ENCODE measurements around the gene ZSCAN10. TPM values are rescaled to one million over a fixed set of nuclear protein-coding genes. Genes with fewer than 3 reads are reported as not detected.

The ZSCAN10 gene
- total and polyA plus RNA-seq, 2 of the 13 experiments (the other 11 are each of a cell fraction or from before 2014, with no cell fraction given), result not detected

DNA sequence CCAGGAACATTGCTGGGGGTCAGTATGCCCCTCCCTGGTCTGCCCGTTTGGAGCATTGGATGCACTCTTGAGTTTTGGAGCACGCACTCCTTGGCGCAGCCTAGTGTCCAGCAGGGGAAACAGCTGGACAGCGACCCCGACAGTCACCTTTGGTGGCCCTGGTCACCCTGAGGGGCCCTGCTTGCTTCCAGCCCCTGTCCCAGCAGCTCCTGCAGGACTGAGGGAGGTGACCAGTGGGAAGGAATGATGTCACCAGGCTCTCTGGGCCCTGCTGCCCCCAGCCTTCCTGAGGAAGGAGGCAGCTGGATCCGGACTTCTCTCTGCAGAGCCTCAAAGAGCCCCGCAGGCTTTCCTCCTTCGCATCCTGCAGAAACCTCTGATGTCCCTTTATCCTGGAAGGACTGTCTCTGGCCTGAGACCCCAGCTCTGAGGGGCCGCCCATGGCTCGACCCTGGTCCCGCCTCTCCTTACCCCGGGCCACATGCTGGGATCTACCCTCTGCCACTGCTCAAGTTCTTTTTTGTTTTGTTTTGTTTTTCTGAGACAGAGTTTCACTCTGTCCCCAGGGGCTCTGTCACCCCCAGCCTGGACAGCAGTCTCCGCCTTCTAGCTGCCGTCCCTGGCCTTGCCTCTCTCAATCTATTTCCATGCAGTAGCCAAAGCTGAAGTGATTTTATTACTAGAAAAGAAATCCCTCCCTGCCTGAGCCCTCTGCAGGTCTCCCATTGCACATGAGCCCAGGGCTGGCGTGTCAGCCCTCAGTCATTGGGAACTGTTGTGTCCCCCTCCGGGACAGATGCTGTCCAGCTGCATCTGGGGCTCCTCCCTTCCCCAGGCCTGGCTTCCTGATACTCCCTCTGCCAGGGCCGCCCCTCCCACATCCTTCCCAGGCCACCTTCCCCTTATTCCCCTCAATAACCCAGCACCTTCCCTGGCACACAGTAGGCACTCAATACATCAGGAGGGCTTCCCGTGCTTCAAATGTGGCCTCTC, 11.6 kb downstream of the ZSCAN10 start (continued):
- TF ChIP-seq, protein P1, sequence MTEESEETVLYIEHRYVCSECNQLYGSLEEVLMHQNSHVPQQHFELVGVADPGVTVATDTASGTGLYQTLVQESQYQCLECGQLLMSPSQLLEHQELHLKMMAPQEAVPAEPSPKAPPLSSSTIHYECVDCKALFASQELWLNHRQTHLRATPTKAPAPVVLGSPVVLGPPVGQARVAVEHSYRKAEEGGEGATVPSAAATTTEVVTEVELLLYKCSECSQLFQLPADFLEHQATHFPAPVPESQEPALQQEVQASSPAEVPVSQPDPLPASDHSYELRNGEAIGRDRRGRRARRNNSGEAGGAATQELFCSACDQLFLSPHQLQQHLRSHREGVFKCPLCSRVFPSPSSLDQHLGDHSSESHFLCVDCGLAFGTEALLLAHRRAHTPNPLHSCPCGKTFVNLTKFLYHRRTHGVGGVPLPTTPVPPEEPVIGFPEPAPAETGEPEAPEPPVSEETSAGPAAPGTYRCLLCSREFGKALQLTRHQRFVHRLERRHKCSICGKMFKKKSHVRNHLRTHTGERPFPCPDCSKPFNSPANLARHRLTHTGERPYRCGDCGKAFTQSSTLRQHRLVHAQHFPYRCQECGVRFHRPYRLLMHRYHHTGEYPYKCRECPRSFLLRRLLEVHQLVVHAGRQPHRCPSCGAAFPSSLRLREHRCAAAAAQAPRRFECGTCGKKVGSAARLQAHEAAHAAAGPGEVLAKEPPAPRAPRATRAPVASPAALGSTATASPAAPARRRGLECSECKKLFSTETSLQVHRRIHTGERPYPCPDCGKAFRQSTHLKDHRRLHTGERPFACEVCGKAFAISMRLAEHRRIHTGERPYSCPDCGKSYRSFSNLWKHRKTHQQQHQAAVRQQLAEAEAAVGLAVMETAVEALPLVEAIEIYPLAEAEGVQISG (CRISPR knock-in tag; IDR thresholded peaks at IDR 0.05), result peak; percentile 23; the same call in 1 of the 2 replicates
- TF ChIP-seq TARDBP (CRISPR knock-in tag; IDR thresholded peaks at IDR 0.05) (no peak), FOXA3 (CRISPR knock-in tag; IDR thresholded peaks at IDR 0.05) (0 out of 2 replicates have a peak, but pooled peaks have one; percentile 8), SP5 (CRISPR knock-in tag; IDR thresholded peaks at IDR 0.05; ENCODE audit: borderline replicate concordance, low read depth) (peak; percentile 11; the same call in 1 of the 2 replicates), MED1 (CRISPR knock-in tag; IDR thresholded peaks at IDR 0.05) (peak; percentile 28; the same call in 1 of the 2 replicates), MAFF (IDR thresholded peaks at IDR 0.05; ENCODE audit: low read depth, low read length) (no peak), SAP130 (CRISPR knock-in tag; IDR thresholded peaks at IDR 0.05; ENCODE audit: low read depth) (peak; percentile 51), NR2C2 (CRISPR knock-in tag; IDR thresholded peaks at IDR 0.05; ENCODE audit: borderline replicate concordance) (no peak), E2F2 (CRISPR knock-in tag; IDR thresholded peaks at IDR 0.05; ENCODE audit: borderline replicate concordance) (no peak), ZNF546 (CRISPR knock-in tag; conservative IDR thresholded peaks at IDR 0.05) (no peak), REXO4 (CRISPR knock-in tag; IDR thresholded peaks at IDR 0.05; ENCODE audit: borderline replicate concordance) (no peak), ATF6 (CRISPR knock-in tag; conservative IDR thresholded peaks at IDR 0.05) (no peak)
- TF ChIP-seq, protein P2, sequence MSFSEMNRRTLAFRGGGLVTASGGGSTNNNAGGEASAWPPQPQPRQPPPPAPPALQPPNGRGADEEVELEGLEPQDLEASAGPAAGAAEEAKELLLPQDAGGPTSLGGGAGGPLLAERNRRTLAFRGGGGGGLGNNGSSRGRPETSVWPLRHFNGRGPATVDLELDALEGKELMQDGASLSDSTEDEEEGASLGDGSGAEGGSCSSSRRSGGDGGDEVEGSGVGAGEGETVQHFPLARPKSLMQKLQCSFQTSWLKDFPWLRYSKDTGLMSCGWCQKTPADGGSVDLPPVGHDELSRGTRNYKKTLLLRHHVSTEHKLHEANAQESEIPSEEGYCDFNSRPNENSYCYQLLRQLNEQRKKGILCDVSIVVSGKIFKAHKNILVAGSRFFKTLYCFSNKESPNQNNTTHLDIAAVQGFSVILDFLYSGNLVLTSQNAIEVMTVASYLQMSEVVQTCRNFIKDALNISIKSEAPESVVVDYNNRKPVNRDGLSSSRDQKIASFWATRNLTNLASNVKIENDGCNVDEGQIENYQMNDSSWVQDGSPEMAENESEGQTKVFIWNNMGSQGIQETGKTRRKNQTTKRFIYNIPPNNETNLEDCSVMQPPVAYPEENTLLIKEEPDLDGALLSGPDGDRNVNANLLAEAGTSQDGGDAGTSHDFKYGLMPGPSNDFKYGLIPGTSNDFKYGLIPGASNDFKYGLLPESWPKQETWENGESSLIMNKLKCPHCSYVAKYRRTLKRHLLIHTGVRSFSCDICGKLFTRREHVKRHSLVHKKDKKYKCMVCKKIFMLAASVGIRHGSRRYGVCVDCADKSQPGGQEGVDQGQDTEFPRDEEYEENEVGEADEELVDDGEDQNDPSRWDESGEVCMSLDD (CRISPR knock-in tag; IDR thresholded peaks at IDR 0.05; ENCODE audit: borderline replicate concordance), result no peak
- TF ChIP-seq, protein P3, sequence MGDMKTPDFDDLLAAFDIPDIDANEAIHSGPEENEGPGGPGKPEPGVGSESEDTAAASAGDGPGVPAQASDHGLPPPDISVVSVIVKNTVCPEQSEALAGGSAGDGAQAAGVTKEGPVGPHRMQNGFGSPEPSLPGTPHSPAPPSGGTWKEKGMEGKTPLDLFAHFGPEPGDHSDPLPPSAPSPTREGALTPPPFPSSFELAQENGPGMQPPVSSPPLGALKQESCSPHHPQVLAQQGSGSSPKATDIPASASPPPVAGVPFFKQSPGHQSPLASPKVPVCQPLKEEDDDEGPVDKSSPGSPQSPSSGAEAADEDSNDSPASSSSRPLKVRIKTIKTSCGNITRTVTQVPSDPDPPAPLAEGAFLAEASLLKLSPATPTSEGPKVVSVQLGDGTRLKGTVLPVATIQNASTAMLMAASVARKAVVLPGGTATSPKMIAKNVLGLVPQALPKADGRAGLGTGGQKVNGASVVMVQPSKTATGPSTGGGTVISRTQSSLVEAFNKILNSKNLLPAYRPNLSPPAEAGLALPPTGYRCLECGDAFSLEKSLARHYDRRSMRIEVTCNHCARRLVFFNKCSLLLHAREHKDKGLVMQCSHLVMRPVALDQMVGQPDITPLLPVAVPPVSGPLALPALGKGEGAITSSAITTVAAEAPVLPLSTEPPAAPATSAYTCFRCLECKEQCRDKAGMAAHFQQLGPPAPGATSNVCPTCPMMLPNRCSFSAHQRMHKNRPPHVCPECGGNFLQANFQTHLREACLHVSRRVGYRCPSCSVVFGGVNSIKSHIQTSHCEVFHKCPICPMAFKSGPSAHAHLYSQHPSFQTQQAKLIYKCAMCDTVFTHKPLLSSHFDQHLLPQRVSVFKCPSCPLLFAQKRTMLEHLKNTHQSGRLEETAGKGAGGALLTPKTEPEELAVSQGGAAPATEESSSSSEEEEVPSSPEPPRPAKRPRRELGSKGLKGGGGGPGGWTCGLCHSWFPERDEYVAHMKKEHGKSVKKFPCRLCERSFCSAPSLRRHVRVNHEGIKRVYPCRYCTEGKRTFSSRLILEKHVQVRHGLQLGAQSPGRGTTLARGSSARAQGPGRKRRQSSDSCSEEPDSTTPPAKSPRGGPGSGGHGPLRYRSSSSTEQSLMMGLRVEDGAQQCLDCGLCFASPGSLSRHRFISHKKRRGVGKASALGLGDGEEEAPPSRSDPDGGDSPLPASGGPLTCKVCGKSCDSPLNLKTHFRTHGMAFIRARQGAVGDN (CRISPR knock-in tag; IDR thresholded peaks at IDR 0.05), result peak; percentile 16
